Right lobe of liver (tissue), 4 donors: ENCODE measurements around the gene LY86.

ENCODE experiments used
- CTCF ChIP-seq, 4 donors: fragments of 200-600 bp in 3 of 4; fragments of 450-650 bp in 1 of 4; IDR thresholded peaks; one replicate each; pipeline versions ENCODE4 v1.5.1 to v1.8.0; 2016 to 2022; ENCODE audit warnings: antibody characterized with exemption in 4 of 4, mild to moderate bottlenecking in 2 of 4
- POLR2A ChIP-seq: fragments of 450-650 bp; IDR thresholded peaks from one replicate; pipeline ENCODE4 v1.6.1; 2017; ENCODE audit warnings: antibody characterized with exemption, mild to moderate bottlenecking
- donor health status: DM: no; HTN: no; CAD: no.
- donor health status: DM: no; HTN: no; CAD: no.
- donor health status: DM: no; HTN: yes; CAD: no.

GRCh38 chr6:6546318-6547109, 42.0 kb upstream of the LY86 start:
- TF ChIP-seq POLR2A = no peak
- no peak for TF ChIP-seq CTCF (IDR thresholded peaks at IDR 0.05)
